Upper lobe of left lung (tissue), 6 donors: Measurements from ENCODE around the gene ELFN2. TPM values are rescaled to one million over a fixed set of nuclear protein-coding genes. Genes with fewer than 3 reads are reported as not detected.

Experiments used
- ATAC-seq, 2 donors: fragments of 200-7000 bp; cut with Tn5 transposase; one replicate each; pipeline ENCODE4 v1.9.1; 2022; ENCODE audit warnings: mild to moderate bottlenecking in 2 of 2, moderate library complexity in 2 of 2; ENCODE audit not compliant: low FRiP score in 2 of 2
- DNase-seq, 2 donors: peaks; one replicate each; pipeline ENCODE4 v3.0.0-alpha.2; 2019 to 2020
- H3K27ac ChIP-seq, 4 donors: fragments of 200-600 bp; sonication (generic); one replicate each; pipeline ENCODE4 v1.5.1; 2016 to 2019
- H3K27me3 ChIP-seq, 4 donors: fragments of 200-600 bp; sonication (generic); one replicate each; pipeline ENCODE4 v1.5.1; 2017 to 2019
- H3K36me3 ChIP-seq, 4 donors: fragments of 200-600 bp; sonication (generic); one replicate each; pipeline ENCODE4 v1.5.1; 2016 to 2019
- H3K4me1 ChIP-seq, 4 donors: fragments of 200-600 bp; sonication (generic); one replicate each; pipeline ENCODE4 v1.5.1; 2018 to 2019
- H3K4me3 ChIP-seq, 4 donors: fragments of 200-600 bp; sonication (generic); one replicate each; pipeline ENCODE4 v1.5.1; 2017 to 2019; ENCODE audit warnings: mild to moderate bottlenecking in 2 of 4, moderate library complexity in 1 of 4
- H3K9me3 ChIP-seq, 4 donors: fragments of 200-600 bp; sonication (generic); one replicate each; pipeline ENCODE4 v1.5.1; 2018 to 2019
- CTCF ChIP-seq, 6 experiments: fragments of 450-650 bp in 4 of 6; fragments of 200-600 bp in 2 of 6; sonication (generic) in 2 of 6; IDR thresholded peaks; one replicate each; pipeline ENCODE4 v1.5.1; 2016 to 2019; ENCODE audit warnings: antibody characterized with exemption in 6 of 6
- EP300 ChIP-seq, 4 donors: sonication (generic); formaldehyde crosslinking; IDR thresholded peaks; one replicate each; pipeline ENCODE4 v1.5.1; 2017; ENCODE audit warnings: antibody characterized with exemption in 4 of 4, control low read depth in 2 of 4
- POLR2A ChIP-seq, 4 donors: fragments of 450-650 bp; IDR thresholded peaks; one replicate each; pipeline ENCODE4 v1.5.1; 2016 to 2017; ENCODE audit warnings: antibody characterized with exemption in 4 of 4, mild to moderate bottlenecking in 2 of 4
- POLR2AphosphoS5 ChIP-seq, 2 donors: sonication (generic); formaldehyde crosslinking; IDR thresholded peaks; one replicate each; pipeline ENCODE4 v1.5.1; 2017; ENCODE audit warnings: antibody characterized with exemption in 2 of 2
- WGBS, 2 donors: methylation state at CpG; one replicate each; pipeline ENCODE4 v1.1.5; 2017 to 2018; 5-methylcytosine and 5-hydroxymethylcytosine counted together
- total RNA-seq, 6 donors: library from RNA; depleted of rRNA in 4 of 6; stranded (reverse); fragments of >200 nt in 4 of 6; gene quantifications; one replicate each; pipeline versions ENCODE4 v1.1.0 to v1.2.1, GENCODE V29; 2016 to 2021
- donor health status: DM: no; HTN: no; CAD: no; lungs with moderate emphysema.
- donor health status: DM: no; HTN: yes; CAD: no; lungs with severe emphysema.

Gene ELFN2
- total RNA-seq, 6 donors from 2014 or later: 0.37 to 9.1 (median 4.5) TPM

- ATAC-seq: no peak
- H3K9me3 ChIP-seq: no peaks in the 10 kb centered on the region
- peaks cover 8 to 13% (median 9%) of the 10 kb centered on the region in 4 donors for H3K4me1 ChIP-seq
- no peaks in the 10 kb centered on the region for H3K36me3 ChIP-seq
- H3K4me3 ChIP-seq: no peak overlapping the region
- TF ChIP-seq POLR2A (IDR thresholded peaks at IDR 0.05): no peak
- whole genome bisulfite sequencing, 2 donors: 29 to 34% methylated on average over 13 of the region's 13 CpGs
- no peaks in the 10 kb centered on the region for H3K27me3 ChIP-seq
- peak in 1 of 2 donors; percentile 25 for DNase-seq
- peak overlapping the region in 2 of 4 donors; percentile 27 to 31 for H3K27ac ChIP-seq
These were observed 81.3 kb downstream of the ELFN2 start for GRCh38 chr22:37345863-37346504.

GRCh38 chr22:37344735-37345449, 82.4 kb downstream of the ELFN2 start:
- Histone ChIP-seq H3K27me3 (no peaks in the 10 kb centered on the region), H3K9me3 (no peaks in the 10 kb centered on the region), H3K36me3 (no peaks in the 10 kb centered on the region), H3K4me1 (peaks cover 8 to 13% (median 9%) of the 10 kb centered on the region in 4 donors), H3K4me3 (no peak overlapping the region), H3K27ac (no peak overlapping the region)
- DNase-seq (no peak), ATAC-seq (no peak)
- 89 to 94% methylated on average over 6 to 13 of the region's 13 CpGs for WGBS, 2 donors
- TF ChIP-seq EP300 (IDR thresholded peaks at IDR 0.05): no peak
- no peak for TF ChIP-seq POLR2A (IDR thresholded peaks at IDR 0.05)
- no peak for TF ChIP-seq POLR2AphosphoS5 (IDR thresholded peaks at IDR 0.05)
- no peak for TF ChIP-seq CTCF (IDR thresholded peaks at IDR 0.05)

GRCh38 chr22:37343863-37344734, 83.2 kb downstream of the ELFN2 start:
- WGBS, 2 donors: 73 to 79% methylated on average over 16 of the region's 17 CpGs
- DNase-seq: no peak
- no peak overlapping the region for H3K4me3 ChIP-seq
- no peaks in the 10 kb centered on the region for H3K27me3 ChIP-seq
- TF ChIP-seq EP300 (IDR thresholded peaks at IDR 0.05): no peak
- no peak for TF ChIP-seq POLR2AphosphoS5 (IDR thresholded peaks at IDR 0.05)
- no peak for TF ChIP-seq CTCF (IDR thresholded peaks at IDR 0.05)
- no peak for TF ChIP-seq POLR2A (IDR thresholded peaks at IDR 0.05)
- ATAC-seq: no peak
- no peak overlapping the region for H3K27ac ChIP-seq
- H3K4me1 ChIP-seq: peaks cover 8 to 13% (median 9%) of the 10 kb centered on the region in 4 donors
- H3K36me3 ChIP-seq: no peaks in the 10 kb centered on the region
- H3K9me3 ChIP-seq: no peaks in the 10 kb centered on the region

GRCh38 chr22:37343348-37343747, 83.9 kb downstream of the ELFN2 start:
- H3K4me1 ChIP-seq: peaks cover 8 to 13% (median 9%) of the 10 kb centered on the region in 4 donors
- no peak for DNase-seq
- no peaks in the 10 kb centered on the region for H3K36me3 ChIP-seq
- no peaks in the 10 kb centered on the region for H3K27me3 ChIP-seq
- ATAC-seq: no peak
- H3K9me3 ChIP-seq: no peaks in the 10 kb centered on the region
- no peak for TF ChIP-seq CTCF (IDR thresholded peaks at IDR 0.05)
- no peak for TF ChIP-seq EP300 (IDR thresholded peaks at IDR 0.05)
- TF ChIP-seq POLR2A (IDR thresholded peaks at IDR 0.05): no peak
- no peak for TF ChIP-seq POLR2AphosphoS5 (IDR thresholded peaks at IDR 0.05)
- no peak overlapping the region for H3K27ac ChIP-seq
- WGBS, 2 donors: 74 to 76% methylated on average over 10 to 11 of the region's 11 CpGs
- no peak overlapping the region for H3K4me3 ChIP-seq

GRCh38 chr22:37342065-37342464, 85.2 kb downstream of the ELFN2 start:
- no peak overlapping the region for H3K27ac ChIP-seq
- DNase-seq (no peak), ATAC-seq (no peak)
- no peaks in the 10 kb centered on the region for H3K27me3 ChIP-seq
- peaks cover 8 to 13% (median 9%) of the 10 kb centered on the region in 4 donors for H3K4me1 ChIP-seq
- H3K36me3 ChIP-seq: no peaks in the 10 kb centered on the region
- TF ChIP-seq POLR2AphosphoS5 (IDR thresholded peaks at IDR 0.05) (no peak), CTCF (IDR thresholded peaks at IDR 0.05) (no peak), EP300 (IDR thresholded peaks at IDR 0.05) (no peak), POLR2A (IDR thresholded peaks at IDR 0.05) (no peak)
- WGBS, 2 donors: 88 to 92% methylated on average over 6 of the region's 6 CpGs
- H3K4me3 ChIP-seq: no peak overlapping the region
- no peaks in the 10 kb centered on the region for H3K9me3 ChIP-seq
